AG09309 (cell line): ENCODE results near the gene CADM1.

Experiments used
- DNase-seq: peaks from one replicate; pipeline ENCODE4 v3.0.0-alpha.2; 2010; ENCODE audit warnings: low read depth
- H3K4me3 ChIP-seq: 2 replicates; pipeline ENCODE4 v1.5.1; 2011; ENCODE audit warnings: mild to moderate bottlenecking, low read depth, low read length, moderate library complexity; ENCODE audit not compliant: control insufficient read depth
- CTCF ChIP-seq: IDR thresholded peaks from 2 replicates; pipeline ENCODE4 v1.5.1; 2011; ENCODE audit warnings: mild to moderate bottlenecking, low read depth, low read length, inconsistent platforms; ENCODE audit not compliant: insufficient read depth, control insufficient read depth; ENCODE audit errors: missing control alignments

The CADM1 gene

GRCh38 chr11:115286614-115287013 is 217.6 kb downstream of the CADM1 start:
- TF ChIP-seq CTCF = no peak
- DNase-seq = no peak
- H3K4me3 ChIP-seq = no peak overlapping the region

- no peak overlapping the region for H3K4me3 ChIP-seq
- TF ChIP-seq CTCF = no peak
- DNase-seq = no peak
Measured at GRCh38 chr11:115284773-115285172, 219.4 kb downstream of the CADM1 start.

GRCh38 chr11:115282923-115283322 is 221.3 kb downstream of the CADM1 start:
- H3K4me3 ChIP-seq = no peak overlapping the region
- TF ChIP-seq CTCF = no peak
- no peak for DNase-seq

GRCh38 chr11:115280775-115281174 is 223.4 kb downstream of the CADM1 start:
- no peak for TF ChIP-seq CTCF
- H3K4me3 ChIP-seq = no peak overlapping the region
- DNase-seq = no peak

- TF ChIP-seq CTCF = no peak
- no peak overlapping the region for H3K4me3 ChIP-seq
Measured at GRCh38 chr11:115279813-115280761, 224.1 kb downstream of the CADM1 start.

GRCh38 chr11:115276799-115277198 is 227.4 kb downstream of the CADM1 start:
- H3K4me3 ChIP-seq = no peak overlapping the region
- DNase-seq = no peak
- no peak for TF ChIP-seq CTCF

More at GRCh38 chr11:115279813-115280761, 224.1 kb downstream of the CADM1 start:
- DNase-seq = no peak
